GM18870 (cell line): ENCODE data around the gene GNAS-AS1.

Experiments used
- ATAC-seq: cut with Tn5 transposase; IDR thresholded peaks from one replicate; pipeline ENCODE4 v1.9.1; 2021; ENCODE audit warnings: moderate library complexity; ENCODE audit not compliant: unreplicated experiment

GNAS-AS1 gene

DNA sequence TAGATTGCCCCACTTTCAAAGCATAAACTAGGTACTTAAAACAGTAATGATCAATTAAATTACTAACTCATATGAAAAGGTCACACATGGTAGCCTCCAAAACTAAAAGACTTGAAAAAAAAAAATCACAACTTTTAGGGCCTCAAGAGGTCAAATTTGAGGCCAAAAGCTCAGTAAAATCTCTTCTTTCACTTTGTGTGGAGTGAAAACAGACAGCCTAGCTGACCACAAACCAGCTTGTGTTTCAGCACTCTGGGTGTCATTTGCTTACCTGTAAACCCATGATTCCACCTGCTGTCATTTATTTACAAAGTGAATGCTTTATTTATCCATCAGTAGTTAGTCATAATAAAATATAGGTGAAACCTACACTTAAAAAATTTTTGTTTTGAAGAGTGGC is 35.8 kb upstream of the GNAS-AS1 start:
- ATAC-seq: no peak

DNA sequence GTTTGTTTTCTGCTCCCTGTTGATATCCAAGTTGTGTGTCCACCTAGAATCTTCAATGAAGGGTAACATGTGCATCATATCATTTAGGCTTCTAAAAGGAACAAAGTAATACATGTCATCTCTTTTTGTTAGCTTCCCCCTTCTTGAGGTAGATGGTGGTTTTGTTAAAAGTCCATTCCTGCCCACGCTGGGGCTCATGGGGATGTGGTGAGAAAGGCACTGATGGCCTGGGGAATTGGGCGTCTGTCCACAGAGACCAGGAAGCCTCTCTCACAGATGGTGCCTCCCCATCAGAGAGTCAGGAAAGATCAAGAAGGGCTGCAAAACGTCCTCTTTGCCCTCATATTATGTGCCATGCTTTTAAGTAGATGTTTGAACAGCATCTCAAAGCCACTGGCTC is 34.3 kb upstream of the GNAS-AS1 start:
- no peak for ATAC-seq

DNA sequence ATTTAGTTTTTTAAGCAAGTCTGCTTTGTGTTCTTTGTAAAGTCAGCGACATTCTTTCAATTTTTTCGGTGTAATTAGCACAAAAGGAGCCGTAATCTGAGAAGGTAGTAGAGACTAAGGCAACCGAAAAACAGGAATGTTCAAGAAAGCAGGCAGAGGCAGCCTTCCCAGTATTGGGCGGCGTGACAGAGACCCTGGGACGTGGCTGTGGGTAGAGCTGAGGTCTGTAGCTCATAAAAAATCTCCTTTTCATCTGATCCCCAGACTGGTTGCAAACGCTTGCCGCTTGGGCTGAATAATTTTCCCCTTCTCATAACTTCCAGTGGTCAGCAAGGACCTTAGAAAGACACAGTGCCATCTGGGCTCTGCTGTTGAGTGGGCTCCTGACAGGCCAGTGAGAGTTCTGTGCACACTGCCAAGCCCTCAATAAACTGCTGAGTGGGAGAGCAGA is 32.6 kb upstream of the GNAS-AS1 start:
- no peak for ATAC-seq

DNA sequence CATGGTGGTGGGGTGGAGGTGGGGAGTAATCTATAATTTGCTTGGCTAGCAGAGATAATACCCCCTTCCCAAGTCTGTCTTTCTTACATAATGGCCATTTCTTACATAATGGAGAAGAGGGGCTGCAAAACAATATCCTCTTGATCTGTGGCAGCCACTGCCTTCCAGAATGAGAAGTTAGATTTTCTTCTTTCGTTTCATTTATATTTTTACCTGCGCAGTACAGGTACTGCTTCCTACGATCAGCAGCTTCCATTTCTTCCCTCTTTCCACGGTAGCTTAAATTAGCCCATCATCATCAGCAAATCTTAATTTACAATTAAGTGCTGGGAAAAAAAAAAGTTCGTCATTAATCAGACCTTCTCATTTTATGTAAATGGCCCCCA is 32.0 kb upstream of the GNAS-AS1 start:
- no peak for ATAC-seq

DNA sequence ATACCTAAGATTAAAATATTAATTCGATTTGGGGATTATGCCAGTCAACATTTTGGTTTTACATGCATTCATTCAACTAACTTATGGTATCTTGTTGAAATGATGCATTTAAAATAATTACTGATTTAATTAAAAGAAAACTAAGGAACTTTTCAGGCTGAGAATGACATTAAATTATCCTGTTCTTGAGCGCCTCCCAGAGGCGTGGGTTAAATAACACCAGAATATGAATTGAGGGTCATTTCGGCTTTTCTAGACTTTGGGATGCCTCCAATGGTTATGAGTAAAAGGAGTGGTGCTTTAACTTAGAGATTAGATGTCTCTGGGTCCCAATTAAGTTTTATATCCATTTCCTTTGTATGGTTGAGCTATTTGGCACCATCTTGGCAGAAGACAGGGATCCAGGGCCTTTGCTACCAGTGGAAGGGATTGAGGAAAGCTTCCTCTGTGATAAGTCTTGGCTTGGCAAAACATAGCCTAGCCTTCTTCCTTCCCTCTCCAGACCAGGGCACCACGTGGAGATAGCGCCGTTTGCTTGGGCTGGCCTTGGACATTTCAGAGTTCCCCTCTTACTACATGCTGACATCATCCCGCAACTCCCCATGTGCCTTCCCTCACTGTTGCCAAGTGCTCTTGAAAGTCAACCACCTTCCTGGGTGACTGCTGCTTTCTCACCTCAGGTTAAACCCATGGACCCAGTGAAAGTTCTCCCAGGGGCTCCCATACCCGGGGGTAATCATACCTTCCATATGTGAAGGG is 30.5 kb upstream of the GNAS-AS1 start:
- ATAC-seq: no peak

DNA sequence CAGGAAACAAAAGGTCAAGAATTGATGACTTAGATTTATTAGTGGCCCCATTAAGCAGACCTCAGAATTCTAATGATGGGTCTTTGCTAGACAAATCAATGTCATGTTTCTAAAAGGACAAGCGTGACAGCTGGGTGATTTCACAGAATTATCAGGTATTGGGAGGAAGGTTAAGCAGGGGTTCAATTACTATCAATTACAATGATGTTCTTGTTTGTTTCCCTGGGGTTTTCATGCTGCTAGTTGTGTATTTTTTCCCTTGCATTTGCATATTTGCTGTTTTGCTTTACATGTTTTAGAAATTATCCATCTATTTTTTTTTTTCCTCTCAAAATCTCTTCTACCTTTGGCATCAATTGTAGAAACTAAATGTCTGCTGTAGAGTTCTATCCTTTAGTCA is 29.7 kb upstream of the GNAS-AS1 start:
- no peak for ATAC-seq

DNA sequence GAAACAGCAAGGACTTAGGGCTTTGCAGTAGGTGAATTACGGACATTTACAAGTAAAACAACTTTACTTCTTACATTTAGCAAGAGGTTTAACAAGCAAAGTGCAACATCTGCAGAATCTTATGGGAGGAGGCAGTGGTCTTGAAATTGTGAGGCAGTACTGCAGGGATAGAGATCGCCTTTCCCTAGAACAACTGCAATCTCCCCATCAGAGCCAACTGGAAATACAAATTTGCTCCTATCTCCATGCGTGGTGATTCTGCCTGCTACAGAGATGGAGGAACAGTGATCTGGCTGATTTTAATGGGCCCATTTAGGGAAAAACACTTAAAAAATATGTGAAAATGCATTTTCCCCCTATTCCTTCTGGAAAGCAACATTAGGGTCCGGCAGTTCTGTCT is 27.7 kb upstream of the GNAS-AS1 start:
- ATAC-seq: no peak

DNA sequence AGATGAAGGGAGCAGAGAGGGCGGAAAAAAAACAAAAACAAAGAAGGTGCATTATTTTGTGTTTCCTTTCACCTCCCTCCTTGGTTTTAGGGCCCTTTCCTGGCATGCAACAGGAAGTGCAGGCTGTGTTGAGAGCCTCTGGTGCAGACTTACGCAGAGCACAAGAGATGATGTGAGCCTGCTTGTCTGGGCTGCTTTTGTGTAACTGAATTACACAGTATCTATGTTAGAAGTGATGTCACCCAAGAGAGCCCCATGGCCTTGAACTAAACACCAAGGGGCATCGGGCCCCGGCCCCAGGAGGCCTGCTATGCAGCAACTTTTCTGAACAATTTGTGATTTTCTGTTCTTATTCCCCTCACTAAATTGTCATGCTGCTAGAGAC is 27.3 kb upstream of the GNAS-AS1 start:
- ATAC-seq: no peak

DNA sequence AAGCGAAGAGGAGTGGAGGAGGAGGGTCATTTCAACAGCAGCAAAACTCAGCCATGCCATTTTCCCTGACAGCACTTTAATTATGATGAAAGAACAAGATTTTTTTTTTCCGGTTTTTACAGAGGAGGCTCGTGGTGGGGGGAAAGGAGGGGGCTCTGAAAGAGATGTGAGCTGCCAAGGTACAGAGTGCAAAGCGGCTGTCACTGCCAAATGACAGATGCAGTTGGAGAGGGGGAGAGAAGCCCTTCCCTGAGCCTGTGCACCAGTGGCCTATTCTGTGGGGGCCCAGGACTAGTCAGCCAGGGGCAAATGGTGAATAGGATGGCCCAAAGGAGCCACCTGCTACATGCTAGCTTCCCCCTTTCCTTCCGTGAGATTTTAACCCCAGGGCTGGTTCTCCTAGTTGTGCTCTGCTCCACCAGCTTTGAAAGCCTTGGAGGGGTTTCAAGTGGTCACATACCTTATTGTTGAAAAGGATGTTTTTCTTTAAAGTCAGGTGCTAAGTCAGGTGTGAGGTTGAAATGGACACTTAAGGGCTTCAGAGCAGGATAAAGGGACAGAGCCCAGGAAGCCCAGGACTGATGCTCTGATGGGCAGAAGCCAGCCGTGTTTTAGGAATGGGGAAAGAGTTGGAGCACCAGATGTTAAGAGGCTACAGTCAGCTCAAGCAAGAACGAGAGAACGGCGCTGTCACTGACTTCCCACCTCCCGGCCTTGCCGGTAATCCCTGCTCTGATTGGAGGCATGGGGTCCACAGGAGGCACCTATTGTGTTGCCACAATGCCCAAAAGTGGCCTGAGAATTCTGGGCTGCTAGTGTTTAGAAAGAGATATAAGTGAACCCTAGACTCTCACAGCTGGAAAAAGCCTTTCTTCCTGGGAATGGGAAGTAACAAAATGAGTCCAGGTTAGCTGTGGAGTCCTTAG is 26.6 kb upstream of the GNAS-AS1 start:
- ATAC-seq: no peak

DNA sequence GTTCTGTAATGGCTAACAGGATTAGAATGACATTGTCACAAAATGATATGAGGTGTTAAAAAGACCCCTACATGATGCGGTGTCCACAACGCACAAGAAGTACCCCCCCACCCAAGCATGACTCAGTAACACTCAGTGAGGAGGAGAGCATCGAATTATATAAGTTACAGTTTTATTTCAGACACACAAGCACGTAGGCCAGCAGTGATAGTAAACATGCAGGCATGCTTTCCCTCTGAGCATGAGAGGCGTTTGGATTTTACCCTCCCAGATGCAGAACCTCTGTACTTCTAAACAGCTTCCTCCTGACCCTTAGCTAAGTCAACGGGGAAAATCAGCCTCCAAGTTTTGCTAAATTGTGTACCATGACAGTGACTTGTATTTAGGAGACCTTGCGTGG is 25.7 kb upstream of the GNAS-AS1 start:
- ATAC-seq: no peak

DNA sequence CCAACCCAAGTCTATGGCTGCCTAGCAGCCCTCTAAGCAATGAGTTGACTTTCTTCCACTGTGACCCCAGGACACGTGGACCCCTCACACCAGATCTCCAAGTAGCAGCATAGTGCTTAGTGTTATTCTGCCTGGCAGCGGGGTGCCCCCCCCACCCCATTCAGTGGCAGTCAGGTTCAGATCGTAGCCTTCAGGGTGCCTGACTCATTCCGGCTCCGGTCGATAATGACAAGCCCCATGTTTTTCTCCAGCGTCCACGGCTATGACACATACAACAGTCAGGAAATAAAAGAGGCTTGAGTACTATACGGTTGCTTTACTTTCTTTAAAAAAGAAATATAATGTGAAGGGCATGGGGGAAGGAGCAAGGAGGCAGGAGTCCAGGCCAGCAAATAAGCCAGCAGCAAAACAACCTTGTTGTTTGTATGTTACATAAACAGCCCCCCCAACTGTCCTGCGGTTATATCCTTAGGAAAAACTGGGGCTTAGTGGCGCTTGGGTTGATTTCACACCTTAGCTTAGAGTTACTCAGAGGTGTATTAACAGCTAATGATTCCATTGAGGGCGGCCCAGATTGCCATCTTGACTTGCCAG is 24.9 kb upstream of the GNAS-AS1 start:
- no peak for ATAC-seq

DNA sequence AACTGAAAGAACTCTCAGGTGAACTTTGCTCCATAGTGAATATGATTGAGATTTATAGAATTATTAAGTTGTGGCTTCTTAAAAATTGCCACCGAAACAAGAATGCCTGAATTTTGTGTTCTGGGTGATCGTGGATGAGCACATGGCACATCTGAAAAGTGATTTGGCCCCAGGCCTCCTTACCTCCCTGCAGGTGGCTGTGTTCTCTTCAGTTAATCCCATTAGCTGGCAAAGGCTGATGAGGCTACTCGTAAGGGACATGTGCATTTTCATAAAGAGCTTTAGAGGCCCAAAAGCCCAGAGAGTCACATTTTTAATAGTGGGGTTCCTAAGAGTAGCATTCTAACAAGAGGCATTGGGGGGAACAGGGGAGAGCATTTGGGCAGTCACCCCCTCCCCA is 24.4 kb upstream of the GNAS-AS1 start:
- ATAC-seq: no peak

DNA sequence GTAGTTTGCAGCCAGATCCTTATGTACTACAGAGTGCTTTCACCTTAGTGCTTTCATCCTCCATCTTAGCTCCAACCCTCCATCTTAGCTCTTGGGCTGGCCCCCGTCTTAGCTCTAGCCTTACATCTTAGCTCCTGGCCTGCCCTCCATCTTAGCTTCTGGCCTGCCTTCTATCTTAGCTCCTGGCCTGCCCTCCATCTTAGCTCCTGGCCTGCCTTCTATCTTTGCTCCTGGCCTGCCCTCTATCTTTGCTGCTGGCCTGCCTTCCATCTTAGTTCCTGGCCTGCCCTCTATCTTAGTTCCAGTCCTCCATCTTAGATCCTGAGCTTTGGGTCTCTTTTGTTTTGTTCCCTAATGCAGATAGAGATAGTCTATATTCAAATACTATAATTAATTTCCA is 23.8 kb upstream of the GNAS-AS1 start:
- no peak for ATAC-seq

DNA sequence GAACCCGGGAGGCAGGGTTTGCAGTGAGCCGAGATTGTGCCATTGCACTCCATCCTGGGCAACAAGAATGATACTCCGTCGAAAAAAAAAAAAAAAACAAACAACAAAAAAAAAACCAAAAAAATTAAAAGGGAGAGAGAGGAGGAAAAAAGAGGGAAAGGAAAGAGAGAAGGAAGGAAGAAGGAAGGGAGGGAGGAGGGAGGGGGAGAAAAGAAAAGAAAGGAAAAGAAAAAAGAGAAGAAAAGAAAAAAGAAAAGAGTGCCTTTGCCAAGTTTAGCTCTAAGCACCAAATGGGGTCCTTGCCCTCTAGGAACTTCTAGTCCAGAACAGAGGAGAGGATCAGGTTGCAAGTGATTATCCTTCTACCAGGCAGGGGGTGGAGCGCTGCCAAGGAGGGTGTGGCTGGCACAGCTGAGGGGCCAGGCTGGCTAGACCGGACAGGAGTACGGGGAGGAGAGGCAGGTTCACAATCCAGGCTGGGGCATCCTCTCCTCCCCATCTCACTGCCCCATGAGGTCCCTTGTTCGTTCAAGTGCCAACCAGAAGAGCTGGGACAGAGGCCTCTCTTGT is 20.9 kb upstream of the GNAS-AS1 start:
- ATAC-seq: no peak

DNA sequence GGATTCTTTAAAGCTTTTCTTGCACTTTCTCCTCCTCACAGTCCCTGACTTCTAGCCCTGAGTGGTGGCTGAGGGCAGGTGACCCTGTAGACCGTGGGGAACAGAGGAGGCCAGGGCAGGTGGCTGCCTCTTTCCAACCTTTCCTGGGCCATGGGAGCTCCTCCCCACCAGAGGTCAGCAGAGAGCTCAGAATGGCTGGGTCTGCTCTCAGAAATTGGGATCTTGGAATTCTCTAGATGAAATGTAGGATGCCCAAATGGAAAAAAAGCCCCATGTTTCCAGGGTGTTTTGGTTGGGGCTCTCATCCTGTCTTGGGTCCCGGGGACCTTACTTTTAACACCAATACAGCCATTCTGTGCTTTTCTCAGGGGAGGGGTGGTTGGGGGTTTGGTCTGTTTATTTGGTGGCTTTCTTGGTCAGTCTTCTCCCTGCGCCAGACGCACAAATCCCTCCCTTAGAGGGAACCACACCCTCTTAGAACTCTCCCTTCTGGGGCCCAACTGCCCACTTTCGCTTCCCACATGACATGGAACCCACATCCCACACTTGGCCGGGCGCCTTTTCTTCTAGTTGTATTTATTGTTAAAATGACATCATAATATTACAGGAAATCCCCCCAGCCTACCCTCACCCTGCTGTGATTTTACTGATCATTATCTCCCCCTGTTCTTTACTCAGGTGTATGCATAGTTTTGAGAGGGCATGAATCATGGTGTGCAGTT is 19.8 kb upstream of the GNAS-AS1 start:
- no peak for ATAC-seq

DNA sequence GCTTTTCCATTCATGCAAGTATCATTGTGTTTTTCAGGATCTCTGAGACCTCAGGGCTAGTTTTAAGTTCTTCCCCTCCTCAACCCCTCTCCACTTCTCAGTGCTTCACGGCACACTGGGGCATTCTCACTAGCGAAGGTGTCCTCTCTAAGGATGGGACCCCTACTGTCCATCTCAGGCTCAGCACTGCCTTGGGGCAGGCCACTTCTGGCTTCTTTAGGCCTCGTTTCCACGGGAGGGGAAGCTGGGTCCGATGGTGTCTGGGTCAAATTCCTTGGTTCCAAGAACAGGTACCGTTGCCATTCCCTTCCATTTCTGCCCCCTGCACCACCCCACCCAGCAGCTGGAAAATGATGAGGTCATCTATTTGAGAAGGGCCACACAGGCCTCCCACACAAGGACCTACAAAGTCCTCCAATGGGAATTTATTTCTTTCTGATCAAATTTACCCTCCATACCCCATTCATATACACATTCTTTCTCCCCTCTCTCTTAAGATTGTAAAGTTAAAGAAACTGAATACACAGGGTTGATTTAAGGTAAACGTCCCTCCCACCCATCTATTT is 19.0 kb upstream of the GNAS-AS1 start:
- no peak for ATAC-seq

DNA sequence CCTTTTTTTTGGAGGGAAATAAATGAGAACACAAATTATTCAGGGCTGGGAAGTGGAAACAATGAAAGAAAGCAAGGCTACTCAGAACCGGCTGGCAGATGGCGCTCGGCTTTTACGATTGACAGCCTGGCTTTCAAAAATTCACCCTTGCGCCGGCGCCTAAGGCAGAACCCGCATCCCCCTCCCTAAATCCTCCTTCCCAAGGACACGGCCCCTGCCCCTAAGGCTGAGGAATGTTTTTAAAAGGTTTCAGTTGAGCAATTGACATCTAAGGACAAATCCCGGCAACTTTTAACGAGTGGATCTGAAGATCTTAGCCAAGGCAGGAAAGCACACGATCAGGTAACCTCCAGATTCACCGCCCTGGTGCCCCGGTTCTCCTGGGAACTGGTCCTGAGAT is 18.1 kb upstream of the GNAS-AS1 start:
- no peak for ATAC-seq

DNA sequence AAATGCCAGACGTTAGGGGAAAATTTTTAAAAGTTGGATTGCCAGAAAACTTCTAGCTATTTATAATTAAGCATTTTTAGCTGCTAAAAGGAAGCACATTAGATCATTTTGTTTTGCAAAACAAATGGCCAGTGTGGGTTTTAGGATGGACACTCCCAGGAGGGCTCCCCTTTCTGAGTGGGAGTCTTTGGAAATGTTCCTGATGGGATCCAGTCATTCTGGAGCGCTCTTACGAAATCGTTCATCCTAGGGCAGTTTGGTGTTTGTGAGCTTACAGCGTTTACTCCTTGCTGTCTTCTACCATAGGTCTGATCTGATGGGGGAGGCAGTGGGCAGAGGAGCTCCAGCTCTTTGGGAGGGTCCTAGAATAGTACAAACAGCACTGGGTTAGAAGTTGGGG is 16.5 kb upstream of the GNAS-AS1 start:
- ATAC-seq: no peak

DNA sequence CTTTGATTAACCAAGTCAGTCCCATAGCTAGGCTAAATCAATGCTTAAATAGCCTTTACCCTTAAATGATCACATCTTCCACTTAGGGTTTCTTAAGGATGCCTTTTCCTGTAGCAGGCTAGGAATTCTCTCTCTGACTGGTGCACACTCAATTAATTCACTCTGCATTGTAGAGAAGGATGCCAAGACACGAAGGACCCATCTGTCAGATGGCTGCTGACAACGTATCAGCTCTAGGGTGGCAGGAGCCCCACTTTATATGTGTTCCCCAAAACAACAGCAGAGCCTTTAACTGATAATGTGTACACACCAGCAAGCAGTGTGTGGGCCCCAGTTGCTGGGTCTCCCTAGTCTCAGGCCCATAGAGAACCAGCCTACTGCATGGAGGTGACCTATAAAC is 15.1 kb upstream of the GNAS-AS1 start:
- no peak for ATAC-seq

DNA sequence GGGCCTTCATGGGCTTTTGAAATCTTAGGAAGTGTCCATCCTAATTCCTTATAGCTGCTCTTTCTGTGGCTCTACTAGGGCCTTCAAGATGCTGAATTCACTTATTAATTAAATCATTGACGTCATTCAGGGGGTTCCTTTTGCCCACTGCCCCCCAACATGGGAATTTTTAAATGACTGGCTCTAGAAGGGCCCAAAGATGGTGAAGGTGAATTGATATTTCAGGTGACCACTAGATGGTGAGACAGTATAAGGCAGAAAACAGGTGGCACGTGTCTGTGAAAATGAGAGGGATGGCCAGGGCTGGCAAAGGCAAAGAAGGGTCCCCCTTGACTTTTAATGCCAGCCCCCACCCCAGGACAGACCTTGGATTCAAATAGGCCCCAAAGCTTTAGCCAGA is 13.6 kb upstream of the GNAS-AS1 start:
- ATAC-seq: no peak
